ENCODE data around the gene LCMT1.
A peak's percentile ranks its signal among the peaks of the same experiment; 100 is the strongest.
"Not testable (repeated sequence)": the region's sequence is repeated elsewhere in the genome, so short reads cannot be mapped to it uniquely, and the experiment has no call there.

LCMT1 gene

DNA sequence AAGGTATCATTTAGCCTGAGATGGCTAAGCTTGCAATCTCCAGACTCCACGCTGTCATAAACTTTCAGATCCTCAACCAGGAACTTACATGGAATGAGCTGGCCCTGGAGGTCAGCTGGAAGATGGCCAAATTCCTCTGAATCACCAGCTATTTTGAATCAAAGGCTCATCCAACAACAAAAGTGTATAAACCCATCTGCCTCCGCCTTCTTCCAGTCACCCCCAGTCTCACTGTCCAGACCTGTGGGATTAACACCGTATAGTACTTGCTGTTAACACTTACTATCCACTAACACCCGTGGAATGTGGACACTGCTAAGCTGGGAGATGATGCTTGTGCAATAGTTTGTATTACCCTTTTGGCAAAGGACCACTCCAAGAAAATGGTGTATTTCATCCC is 1.9 kb upstream of the LCMT1 start:
- Mint-ChIP-seq H3K27me3 (no peaks in the 10 kb centered on the region), H3K4me1 (peaks cover 37% of the 10 kb centered on the region), H3K9me3 (no peaks in the 10 kb centered on the region), H3K27ac (no peak overlapping the region), H3K4me3 (no peak overlapping the region), H3K36me3 (peaks cover 3% of the 10 kb centered on the region)
- DNase-seq (ENCODE audit: low spot score in 2 of 2) (no peak), ATAC-seq (ENCODE audit: low read depth) (no peak)

DNA sequence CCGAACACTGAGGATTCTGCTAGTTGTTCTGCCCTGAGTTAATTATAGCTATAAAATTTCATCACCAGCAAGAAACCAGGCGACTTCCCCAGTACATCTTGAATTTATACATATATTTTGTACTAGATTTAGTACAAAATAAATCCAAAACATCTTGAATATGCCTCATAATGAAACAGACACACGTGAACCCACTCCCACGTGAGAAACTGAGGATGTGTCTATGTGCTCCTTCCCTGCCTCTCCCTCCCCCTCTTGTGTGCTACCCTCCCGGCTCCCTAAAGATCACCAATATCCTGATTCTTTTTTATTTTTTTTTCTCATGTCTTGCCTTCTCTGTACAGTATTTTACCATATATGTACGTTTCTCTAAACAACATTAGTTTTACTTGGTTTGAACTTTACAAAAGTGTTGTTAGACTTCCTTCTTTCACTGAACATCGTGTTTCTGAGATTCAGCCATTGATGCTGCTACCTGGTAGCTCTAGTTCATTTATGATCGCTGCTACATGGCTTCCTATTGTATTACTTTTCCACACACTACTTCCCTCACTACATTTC is 1.1 kb upstream of the LCMT1 start:
- Mint-ChIP-seq H3K27ac (peak overlapping the region; percentile 64), H3K4me1 (peaks cover 45% of the 10 kb centered on the region), H3K36me3 (peaks cover 11% of the 10 kb centered on the region), H3K4me3 (peak overlapping the region; percentile 94), H3K27me3 (no peaks in the 10 kb centered on the region), H3K9me3 (no peaks in the 10 kb centered on the region)
- no peak for ATAC-seq (ENCODE audit: low read depth)
- no peak for DNase-seq (ENCODE audit: low spot score in 2 of 2)

DNA sequence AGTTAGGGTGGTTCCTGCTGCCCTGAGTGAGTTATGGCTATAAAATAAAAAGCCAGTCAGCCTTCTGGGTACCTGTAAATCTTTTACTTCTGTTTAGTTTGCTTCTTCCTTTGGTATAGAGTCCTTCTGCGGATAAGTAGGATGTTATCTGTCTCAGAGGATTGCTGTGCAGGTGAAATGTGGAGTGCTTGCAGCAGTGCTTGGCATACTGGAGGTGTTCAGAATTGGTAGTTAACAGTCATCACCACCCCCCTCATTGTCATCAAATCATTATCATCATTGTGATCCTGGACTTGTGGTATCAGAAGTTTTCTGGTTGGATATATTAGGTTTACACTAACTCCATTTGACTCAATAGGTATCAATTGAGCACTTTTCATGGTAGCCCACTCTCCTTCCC is 2.6 kb downstream of the LCMT1 start:
- Mint-ChIP-seq H3K4me3 (no peak overlapping the region), H3K27me3 (no peaks in the 10 kb centered on the region), H3K4me1 (peaks cover 44% of the 10 kb centered on the region), H3K27ac (no peak overlapping the region), H3K36me3 (peaks cover 28% of the 10 kb centered on the region), H3K9me3 (no peaks in the 10 kb centered on the region)
- DNase-seq (ENCODE audit: low spot score in 2 of 2) (no peak), ATAC-seq (ENCODE audit: low read depth) (no peak)

DNA sequence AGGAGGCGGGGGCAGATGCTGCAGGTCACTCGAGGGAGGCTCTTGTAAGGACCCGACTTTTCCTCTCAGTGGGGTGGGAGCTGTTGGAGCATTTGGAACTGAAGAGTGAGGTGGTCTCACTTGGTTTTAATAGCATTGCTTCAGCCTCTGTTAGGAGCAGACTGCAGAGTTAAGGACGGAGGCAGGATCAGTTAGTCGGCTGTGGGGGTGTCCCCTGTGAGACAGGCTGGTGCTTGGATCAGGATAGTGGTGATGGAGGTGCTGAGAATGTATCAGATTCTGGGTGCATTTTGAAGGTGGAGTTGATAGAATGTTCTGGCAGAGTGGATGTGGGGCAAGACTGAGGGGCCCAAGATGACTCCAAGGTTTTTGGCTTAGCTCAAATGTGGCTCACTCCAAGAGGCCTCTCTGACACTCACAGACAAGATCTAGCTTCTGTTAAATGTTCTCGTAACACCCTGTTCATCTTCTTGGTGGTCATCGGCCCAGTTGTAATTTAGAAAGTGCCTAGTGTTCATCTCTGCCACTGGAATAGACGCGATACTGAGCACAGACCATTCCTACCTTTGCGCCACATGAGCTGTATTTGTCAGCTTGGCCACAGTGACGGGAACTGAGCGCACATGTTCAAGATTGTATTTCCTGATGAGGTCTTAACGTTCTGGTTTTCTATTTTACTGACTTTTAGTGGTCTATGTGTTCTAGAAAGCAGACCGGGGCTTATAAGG is 7.5 kb downstream of the LCMT1 start:
- H3K27me3 Mint-ChIP-seq: no peaks in the 10 kb centered on the region
- DNase-seq (ENCODE audit: low spot score in 2 of 2) (no peak), ATAC-seq (ENCODE audit: low read depth) (no peak)
- H3K4me3 Mint-ChIP-seq: no peak overlapping the region
- H3K36me3 Mint-ChIP-seq: peaks cover 28% of the 10 kb centered on the region
- peaks cover 33% of the 10 kb centered on the region for H3K4me1 Mint-ChIP-seq
- H3K9me3 Mint-ChIP-seq: no peaks in the 10 kb centered on the region
- no peak overlapping the region for H3K27ac Mint-ChIP-seq

DNA sequence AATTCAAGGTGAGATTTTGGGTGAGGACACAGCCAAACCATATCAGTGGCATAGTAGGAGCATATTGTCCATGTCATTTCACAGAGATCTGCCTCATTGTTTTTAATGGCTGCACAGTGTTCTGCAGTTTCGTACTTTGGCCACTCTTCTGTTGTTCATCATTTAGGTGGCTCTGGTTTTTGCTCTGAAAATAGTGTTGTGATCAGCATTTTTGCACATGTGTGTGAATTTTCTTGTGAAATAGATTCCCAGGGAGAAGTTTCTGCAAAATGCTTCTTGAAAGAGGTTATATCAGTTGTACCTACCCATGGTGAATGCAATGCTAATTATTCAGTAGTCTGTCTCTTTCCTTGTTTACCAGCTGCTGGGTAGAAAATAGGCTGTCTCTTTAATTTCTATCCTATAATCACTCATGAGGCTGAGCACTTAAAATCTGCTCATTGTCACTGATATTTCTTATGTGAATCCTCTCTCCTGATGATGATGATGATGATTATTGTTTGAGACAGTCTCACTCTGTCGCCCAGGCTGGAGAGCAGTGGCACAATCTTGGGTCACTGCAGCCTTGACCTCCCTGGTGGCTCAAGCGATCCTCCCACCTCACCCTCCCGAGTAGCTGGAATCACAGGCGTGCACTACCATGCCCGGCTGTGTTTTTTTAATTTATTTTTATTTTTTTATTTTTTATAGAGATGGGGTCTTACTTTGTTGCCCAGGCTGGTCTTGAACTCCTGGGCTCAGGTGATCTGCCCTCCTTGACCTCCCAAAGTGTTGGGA is 10.5 kb downstream of the LCMT1 start:
- Mint-ChIP-seq H3K9me3 (no peaks in the 10 kb centered on the region), H3K27me3 (no peaks in the 10 kb centered on the region), H3K4me3 (no peak overlapping the region), H3K27ac (no peak overlapping the region), H3K4me1 (peaks cover 30% of the 10 kb centered on the region), H3K36me3 (peaks cover 15% of the 10 kb centered on the region)
- ATAC-seq (ENCODE audit: low read depth) (no peak), DNase-seq (ENCODE audit: low spot score in 2 of 2) (no peak)

DNA sequence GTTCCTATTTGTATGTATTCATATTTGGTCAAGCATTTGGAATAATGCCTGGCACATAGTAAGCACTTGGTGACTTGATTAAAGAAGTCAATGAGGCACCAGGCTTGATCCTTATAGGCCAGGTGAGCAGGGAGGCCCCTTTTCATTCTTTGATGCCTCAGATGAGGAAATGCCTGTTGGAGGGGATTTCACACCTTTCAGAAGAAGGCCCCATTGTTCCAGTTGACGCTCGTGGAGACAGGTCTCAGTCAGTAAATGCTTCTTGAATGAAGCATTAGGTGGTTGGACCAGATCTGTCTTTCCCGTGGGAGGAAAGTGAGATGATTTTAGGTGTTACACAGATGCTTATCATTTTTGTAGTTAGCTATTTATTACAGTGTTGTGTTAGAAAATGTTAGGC is 13.0 kb downstream of the LCMT1 start:
- peaks cover 9% of the 10 kb centered on the region for H3K36me3 Mint-ChIP-seq
- H3K9me3 Mint-ChIP-seq: no peaks in the 10 kb centered on the region
- no peaks in the 10 kb centered on the region for H3K27me3 Mint-ChIP-seq
- peak overlapping the region; percentile 62 for H3K27ac Mint-ChIP-seq
- ATAC-seq (ENCODE audit: low read depth) (no peak), DNase-seq (ENCODE audit: low spot score in 2 of 2) (no peak)
- H3K4me3 Mint-ChIP-seq: no peak overlapping the region
- H3K4me1 Mint-ChIP-seq: peaks cover 16% of the 10 kb centered on the region

DNA sequence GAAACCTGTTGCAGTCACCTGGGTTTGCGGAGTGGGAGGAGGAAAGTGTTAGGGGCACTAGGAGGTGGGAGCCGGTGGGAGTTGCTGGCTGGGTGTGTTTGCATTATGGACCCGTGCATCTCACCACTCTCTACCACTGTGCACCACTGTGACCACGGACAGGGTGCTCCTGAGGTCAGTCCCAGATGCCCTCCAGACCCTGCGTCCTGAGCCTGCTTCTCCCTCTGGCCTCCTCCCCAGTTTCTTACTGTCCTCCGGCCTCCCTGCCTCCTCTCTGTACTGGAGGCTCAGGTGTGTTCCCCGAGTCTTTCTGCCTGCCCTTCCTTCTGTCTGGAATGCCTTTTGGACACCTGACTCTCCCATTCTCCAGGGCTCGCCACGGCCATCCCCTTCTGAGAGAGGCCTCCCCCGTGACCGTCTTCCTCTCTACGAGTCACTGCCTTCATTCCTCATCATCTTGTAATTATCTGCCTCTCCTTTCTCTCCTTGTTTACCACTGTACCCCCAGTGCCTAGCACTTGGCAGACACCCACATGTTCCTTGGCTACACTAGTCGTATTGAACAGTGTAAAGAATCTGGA is 14.6 kb downstream of the LCMT1 start:
- Mint-ChIP-seq H3K4me1 (peaks cover 16% of the 10 kb centered on the region), H3K36me3 (peaks cover 13% of the 10 kb centered on the region), H3K27ac (peak overlapping the region; percentile 29)
- not testable (repeated sequence) for H3K27me3 Mint-ChIP-seq; H3K4me3 Mint-ChIP-seq; ATAC-seq (ENCODE audit: low read depth); H3K9me3 Mint-ChIP-seq; DNase-seq (ENCODE audit: low spot score in 2 of 2)

DNA sequence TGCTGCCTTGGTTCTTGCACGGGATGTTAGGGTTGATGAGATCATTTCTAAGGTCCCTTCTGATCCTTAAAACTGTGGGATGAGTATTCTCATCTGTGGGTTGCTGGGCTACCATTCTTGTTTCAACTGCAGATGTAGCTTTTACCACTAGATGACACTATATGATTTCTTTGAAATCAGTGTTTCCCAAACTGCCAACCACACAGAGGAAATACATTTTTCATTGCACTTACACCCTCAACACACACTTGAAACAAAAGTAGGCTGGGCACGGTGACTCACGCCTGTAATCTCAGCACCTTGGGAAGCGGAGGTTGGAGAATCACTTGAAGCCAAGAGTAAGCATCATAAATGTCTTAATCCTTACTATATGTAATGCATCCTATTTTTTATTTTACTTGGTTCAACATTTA is 15.3 kb downstream of the LCMT1 start:
- no peaks in the 10 kb centered on the region for H3K27me3 Mint-ChIP-seq
- H3K4me3 Mint-ChIP-seq: no peak overlapping the region
- ATAC-seq (ENCODE audit: low read depth): no peak
- no peak for DNase-seq (ENCODE audit: low spot score in 2 of 2)
- peak overlapping the region; percentile 29 for H3K27ac Mint-ChIP-seq
- peaks cover 13% of the 10 kb centered on the region for H3K36me3 Mint-ChIP-seq
- H3K9me3 Mint-ChIP-seq: no peaks in the 10 kb centered on the region
- H3K4me1 Mint-ChIP-seq: peaks cover 16% of the 10 kb centered on the region

DNA sequence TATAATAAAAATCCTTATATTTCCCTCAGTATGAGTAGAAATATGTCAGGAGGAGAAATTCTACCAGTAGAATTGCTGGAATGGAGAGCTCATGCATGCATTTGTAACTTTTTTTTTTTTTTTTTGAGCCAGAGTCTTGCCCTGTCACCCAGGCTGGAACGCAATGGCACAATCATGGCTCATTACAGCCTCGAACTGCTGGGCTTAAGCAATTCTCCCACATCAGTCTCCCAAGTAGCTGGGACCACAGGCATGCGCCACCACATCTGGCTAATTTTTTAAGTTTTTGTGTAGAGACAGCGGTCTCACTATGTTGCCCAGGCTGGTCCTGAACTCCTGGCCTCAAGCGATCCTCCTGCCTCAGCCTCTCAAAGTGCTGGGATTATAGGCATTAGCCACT is 21.2 kb downstream of the LCMT1 start:
- DNase-seq (ENCODE audit: low spot score in 2 of 2); H3K27ac Mint-ChIP-seq; H3K4me1 Mint-ChIP-seq; ATAC-seq (ENCODE audit: low read depth); H3K27me3 Mint-ChIP-seq; H3K4me3 Mint-ChIP-seq; H3K9me3 Mint-ChIP-seq: not testable (repeated sequence)
- H3K36me3 Mint-ChIP-seq: peaks cover 21% of the 10 kb centered on the region

DNA sequence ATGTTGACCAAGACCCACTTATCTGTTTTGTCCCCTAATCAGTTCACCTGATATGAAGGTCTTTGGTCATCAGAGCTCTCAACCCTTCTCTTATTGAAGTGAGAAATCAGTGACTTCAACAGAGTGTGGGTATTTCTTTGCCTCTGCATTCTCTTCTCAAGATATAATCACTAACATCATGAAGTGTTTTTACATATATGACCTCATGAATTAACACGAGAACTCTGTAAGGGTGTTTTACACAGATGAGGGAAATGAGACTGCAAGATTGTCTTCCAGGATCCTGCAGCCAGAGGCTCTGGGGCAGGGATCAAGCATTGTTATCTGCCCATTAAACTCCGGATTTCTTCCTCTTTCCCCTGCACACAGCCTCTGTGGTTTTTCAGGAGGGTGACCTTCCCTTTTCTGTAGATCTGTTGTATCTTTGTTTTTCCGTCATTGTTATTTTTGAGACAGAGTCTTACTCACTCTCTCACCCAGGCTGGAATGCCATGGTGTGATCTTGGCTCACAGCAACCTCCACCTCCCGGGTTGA is 22.7 kb downstream of the LCMT1 start:
- ATAC-seq (ENCODE audit: low read depth) (no peak), DNase-seq (ENCODE audit: low spot score in 2 of 2) (no peak)
- Mint-ChIP-seq H3K4me1 (no peaks in the 10 kb centered on the region), H3K27me3 (no peaks in the 10 kb centered on the region), H3K4me3 (no peak overlapping the region), H3K9me3 (no peaks in the 10 kb centered on the region), H3K36me3 (peaks cover 26% of the 10 kb centered on the region), H3K27ac (no peak overlapping the region)

DNA sequence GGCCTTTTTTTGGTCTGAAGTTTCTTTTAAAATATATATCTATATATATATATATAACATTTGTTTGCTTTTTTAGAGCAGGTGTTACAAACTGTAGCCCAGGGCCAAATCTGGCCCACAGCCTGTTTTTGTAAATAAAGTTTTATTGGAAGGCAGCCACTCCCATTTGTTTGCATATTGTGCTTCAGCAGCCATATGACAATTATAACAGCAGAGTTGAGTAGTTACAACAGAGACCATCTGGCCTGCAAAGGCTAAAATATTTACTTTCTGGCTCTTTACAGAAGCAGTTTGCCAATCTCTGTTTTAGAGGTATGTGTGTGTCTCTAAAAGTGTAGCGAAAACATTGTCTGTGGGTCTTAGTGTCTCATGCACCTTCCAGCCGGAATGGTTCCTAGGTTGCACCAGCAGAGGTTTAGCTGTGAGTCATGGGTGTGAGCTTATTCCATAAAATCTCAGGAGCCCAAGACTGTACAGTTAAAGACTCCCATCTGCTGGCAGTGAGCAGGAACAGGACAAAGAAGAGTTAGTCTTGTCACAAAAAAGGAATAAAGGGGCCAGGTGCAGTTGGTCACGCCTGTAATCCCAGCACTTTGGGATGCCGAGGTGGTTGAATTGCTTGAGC is 23.8 kb downstream of the LCMT1 start:
- no peak for DNase-seq (ENCODE audit: low spot score in 2 of 2)
- H3K27ac Mint-ChIP-seq: no peak overlapping the region

DNA sequence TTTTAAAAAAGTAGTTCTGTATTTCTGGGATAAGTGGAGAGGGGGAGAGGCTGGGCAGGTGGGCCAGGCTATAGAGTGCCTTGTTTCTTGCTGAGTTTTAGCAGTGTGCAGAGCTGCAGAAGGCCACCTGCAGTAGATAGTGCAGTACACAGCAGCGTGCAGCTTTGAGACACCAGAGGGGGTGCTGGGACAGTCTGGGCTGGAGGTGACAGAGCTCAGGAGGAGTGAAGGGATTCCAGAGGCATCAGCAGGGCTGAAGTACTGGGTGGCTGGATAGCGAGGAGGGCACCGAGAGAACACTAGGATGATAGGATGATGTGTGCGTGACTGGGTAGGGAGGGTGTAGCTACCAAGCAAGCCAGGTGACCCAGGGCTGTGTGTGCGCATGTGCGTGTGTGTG is 26.6 kb downstream of the LCMT1 start:
- ATAC-seq (ENCODE audit: low read depth) (no peak), DNase-seq (ENCODE audit: low spot score in 2 of 2) (no peak)
- no peaks in the 10 kb centered on the region for H3K9me3 Mint-ChIP-seq
- H3K27ac Mint-ChIP-seq: peak overlapping the region; percentile 70
- H3K27me3 Mint-ChIP-seq: no peaks in the 10 kb centered on the region
- no peaks in the 10 kb centered on the region for H3K4me1 Mint-ChIP-seq
- H3K36me3 Mint-ChIP-seq: peaks cover 31% of the 10 kb centered on the region
- H3K4me3 Mint-ChIP-seq: no peak overlapping the region

More for the DNA sequence above, 23.8 kb downstream of the LCMT1 start:
- Mint-ChIP-seq H3K9me3 (no peaks in the 10 kb centered on the region), H3K36me3 (peaks cover 27% of the 10 kb centered on the region), H3K4me3 (no peak overlapping the region), H3K27me3 (no peaks in the 10 kb centered on the region), H3K4me1 (no peaks in the 10 kb centered on the region)
- ATAC-seq (ENCODE audit: low read depth): no peak

DNA sequence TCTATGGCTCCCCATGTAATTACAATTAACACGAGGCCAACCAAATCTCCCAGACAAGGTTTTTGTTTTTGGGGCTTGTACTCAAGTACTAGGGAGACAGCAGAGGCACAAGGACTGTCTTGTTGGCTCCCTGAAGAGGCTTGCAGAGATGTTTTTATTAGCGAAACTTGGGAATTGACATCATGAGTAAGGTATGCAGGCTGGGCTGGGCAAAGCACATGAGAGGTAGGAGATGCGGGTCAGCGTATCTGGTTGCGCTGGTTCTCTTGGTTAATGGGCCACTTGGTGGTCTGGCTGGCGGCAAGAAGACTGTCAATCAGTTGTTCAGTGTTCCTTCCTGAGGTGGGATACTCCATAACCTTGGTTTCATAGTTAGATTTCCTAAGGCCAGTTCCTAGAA is 28.9 kb downstream of the LCMT1 start:
- no peak for DNase-seq (ENCODE audit: low spot score in 2 of 2)
- ATAC-seq (ENCODE audit: low read depth): no peak
- Mint-ChIP-seq H3K4me3 (no peak overlapping the region), H3K9me3 (no peaks in the 10 kb centered on the region), H3K27me3 (no peaks in the 10 kb centered on the region), H3K4me1 (no peaks in the 10 kb centered on the region), H3K27ac (no peak overlapping the region), H3K36me3 (peaks cover 18% of the 10 kb centered on the region)

DNA sequence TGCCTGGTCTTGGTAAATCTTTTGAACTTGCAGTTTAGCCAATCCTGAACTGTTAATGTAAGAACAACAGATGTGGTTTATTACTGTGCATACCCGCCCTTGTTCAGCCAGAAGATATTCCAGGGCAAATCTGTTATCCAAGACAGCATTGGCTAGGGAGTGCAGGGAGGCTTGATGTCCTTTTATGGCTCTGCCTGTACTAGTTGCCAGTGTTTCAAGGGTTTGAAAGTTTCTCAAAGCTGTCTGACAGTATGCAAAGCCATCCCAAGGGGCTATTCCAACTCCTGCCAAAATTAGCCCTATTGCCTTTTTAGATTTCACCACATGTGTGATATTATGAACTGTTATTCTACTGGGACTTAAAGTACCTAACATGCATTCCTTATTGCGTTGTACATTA is 30.1 kb downstream of the LCMT1 start:
- Mint-ChIP-seq H3K27me3 (no peaks in the 10 kb centered on the region), H3K4me3 (no peak overlapping the region), H3K36me3 (peaks cover 17% of the 10 kb centered on the region), H3K9me3 (no peaks in the 10 kb centered on the region), H3K4me1 (no peaks in the 10 kb centered on the region), H3K27ac (no peak overlapping the region)
- no peak for ATAC-seq (ENCODE audit: low read depth)
- DNase-seq (ENCODE audit: low spot score in 2 of 2): no peak

Measured in memory B cell (primary cell).